ENCODE data around the gene RYR3. TPM values are rescaled to one million over a fixed set of nuclear protein-coding genes. Genes with fewer than 3 reads are reported as not detected.

The RYR3 gene
- total and polyA plus RNA-seq, 2 of the 13 experiments (the other 11 are each of a cell fraction or from before 2014, with no cell fraction given), result not detected

- TF ChIP-seq RFXAP (CRISPR knock-in tag; IDR thresholded peaks at IDR 0.05; ENCODE audit: borderline replicate concordance) (no peak), SRF (IDR thresholded peaks at IDR 0.05; ENCODE audit: low read depth, low read length) (no peak), CAMTA2 (CRISPR knock-in tag; IDR thresholded peaks at IDR 0.05; ENCODE audit: borderline replicate concordance) (no peak), ERF (CRISPR knock-in tag; IDR thresholded peaks at IDR 0.05) (no peak), SPEN (CRISPR knock-in tag; IDR thresholded peaks at IDR 0.05; ENCODE audit: low read depth) (no peak), TEAD3 (CRISPR knock-in tag; optimal IDR thresholded peaks at IDR 0.05; ENCODE audit: borderline replicate concordance) (no peak), CERS6 (CRISPR knock-in tag; IDR thresholded peaks at IDR 0.05) (no peak)
- TF ChIP-seq, protein P1, sequence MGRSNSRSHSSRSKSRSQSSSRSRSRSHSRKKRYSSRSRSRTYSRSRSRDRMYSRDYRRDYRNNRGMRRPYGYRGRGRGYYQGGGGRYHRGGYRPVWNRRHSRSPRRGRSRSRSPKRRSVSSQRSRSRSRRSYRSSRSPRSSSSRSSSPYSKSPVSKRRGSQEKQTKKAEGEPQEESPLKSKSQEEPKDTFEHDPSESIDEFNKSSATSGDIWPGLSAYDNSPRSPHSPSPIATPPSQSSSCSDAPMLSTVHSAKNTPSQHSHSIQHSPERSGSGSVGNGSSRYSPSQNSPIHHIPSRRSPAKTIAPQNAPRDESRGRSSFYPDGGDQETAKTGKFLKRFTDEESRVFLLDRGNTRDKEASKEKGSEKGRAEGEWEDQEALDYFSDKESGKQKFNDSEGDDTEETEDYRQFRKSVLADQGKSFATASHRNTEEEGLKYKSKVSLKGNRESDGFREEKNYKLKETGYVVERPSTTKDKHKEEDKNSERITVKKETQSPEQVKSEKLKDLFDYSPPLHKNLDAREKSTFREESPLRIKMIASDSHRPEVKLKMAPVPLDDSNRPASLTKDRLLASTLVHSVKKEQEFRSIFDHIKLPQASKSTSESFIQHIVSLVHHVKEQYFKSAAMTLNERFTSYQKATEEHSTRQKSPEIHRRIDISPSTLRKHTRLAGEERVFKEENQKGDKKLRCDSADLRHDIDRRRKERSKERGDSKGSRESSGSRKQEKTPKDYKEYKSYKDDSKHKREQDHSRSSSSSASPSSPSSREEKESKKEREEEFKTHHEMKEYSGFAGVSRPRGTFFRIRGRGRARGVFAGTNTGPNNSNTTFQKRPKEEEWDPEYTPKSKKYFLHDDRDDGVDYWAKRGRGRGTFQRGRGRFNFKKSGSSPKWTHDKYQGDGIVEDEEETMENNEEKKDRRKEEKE (IDR thresholded peaks at IDR 0.05), result no peak
- TF ChIP-seq, protein P2, sequence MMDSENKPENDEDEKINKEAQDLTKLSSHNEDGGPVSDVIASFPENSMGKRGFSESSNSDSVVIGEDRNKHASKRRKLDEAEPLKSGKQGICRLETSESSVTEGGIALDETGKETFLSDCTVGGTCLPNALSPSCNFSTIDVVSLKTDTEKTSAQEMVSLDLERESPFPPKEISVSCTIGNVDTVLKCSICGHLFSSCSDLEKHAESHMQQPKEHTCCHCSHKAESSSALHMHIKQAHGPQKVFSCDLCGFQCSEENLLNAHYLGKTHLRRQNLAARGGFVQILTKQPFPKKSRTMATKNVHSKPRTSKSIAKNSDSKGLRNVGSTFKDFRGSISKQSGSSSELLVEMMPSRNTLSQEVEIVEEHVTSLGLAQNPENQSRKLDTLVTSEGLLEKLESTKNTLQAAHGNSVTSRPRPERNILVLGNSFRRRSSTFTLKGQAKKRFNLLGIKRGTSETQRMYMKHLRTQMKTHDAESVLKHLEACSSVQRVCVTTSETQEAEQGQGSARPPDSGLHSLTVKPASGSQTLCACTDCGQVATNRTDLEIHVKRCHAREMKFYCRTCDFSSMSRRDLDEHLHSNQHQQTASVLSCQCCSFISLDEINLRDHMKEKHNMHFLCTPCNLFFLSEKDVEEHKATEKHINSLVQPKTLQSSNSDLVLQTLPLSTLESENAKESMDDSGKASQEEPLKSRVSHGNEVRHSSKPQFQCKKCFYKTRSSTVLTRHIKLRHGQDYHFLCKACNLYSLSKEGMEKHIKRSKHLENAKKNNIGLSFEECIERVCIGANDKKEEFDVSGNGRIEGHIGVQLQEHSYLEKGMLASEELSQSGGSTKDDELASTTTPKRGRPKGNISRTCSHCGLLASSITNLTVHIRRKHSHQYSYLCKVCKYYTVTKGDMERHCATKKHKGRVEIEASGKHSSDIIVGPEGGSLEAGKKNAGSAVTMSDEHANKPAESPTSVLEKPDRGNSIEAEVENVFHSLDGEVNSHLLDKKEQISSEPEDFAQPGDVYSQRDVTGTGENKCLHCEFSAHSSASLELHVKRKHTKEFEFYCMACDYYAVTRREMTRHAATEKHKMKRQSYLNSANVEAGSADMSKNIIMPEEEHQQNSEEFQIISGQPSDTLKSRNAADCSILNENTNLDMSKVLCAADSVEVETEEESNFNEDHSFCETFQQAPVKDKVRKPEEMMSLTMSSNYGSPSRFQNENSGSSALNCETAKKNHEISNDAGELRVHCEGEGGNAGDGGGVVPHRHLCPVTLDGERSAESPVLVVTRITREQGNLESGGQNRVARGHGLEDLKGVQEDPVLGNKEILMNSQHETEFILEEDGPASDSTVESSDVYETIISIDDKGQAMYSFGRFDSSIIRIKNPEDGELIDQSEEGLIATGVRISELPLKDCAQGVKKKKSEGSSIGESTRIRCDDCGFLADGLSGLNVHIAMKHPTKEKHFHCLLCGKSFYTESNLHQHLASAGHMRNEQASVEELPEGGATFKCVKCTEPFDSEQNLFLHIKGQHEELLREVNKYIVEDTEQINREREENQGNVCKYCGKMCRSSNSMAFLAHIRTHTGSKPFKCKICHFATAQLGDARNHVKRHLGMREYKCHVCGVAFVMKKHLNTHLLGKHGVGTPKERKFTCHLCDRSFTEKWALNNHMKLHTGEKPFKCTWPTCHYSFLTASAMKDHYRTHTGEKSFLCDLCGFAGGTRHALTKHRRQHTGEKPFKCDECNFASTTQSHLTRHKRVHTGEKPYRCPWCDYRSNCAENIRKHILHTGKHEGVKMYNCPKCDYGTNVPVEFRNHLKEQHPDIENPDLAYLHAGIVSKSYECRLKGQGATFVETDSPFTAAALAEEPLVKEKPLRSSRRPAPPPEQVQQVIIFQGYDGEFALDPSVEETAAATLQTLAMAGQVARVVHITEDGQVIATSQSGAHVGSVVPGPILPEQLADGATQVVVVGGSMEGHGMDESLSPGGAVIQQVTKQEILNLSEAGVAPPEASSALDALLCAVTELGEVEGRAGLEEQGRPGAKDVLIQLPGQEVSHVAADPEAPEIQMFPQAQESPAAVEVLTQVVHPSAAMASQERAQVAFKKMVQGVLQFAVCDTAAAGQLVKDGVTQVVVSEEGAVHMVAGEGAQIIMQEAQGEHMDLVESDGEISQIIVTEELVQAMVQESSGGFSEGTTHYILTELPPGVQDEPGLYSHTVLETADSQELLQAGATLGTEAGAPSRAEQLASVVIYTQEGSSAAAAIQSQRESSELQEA (CRISPR knock-in tag; IDR thresholded peaks at IDR 0.05; ENCODE audit: not compliant biosample characterization), result no peak
These were observed 27.2 kb upstream of the RYR3 start (continued) for GRCh38 chr15:33283576-33283975.

Data from HepG2 (cell line).